Ishikawa (cell line): ENCODE results near the gene AAR2.

Experiments used
- CEBPB ChIP-seq: IDR thresholded peaks from 2 replicates; pipeline ENCODE4 v1.6.1; 2012
- CREB1 ChIP-seq: IDR thresholded peaks from 2 replicates; pipeline ENCODE4 v1.6.1; 2012; ENCODE audit warnings: low read depth
- EGR1 ChIP-seq: IDR thresholded peaks from 2 replicates; pipeline ENCODE4 v1.6.1; 2012
- EP300 ChIP-seq: IDR thresholded peaks from 2 replicates; pipeline ENCODE4 v1.6.1; 2012; ENCODE audit warnings: borderline replicate concordance
- FOXM1 ChIP-seq: IDR thresholded peaks from 2 replicates; pipeline ENCODE4 v1.6.1; 2012; ENCODE audit warnings: low read depth, borderline replicate concordance
- NFIC ChIP-seq: IDR thresholded peaks from 2 replicates; pipeline ENCODE4 v1.6.1; 2012
- RAD21 ChIP-seq: IDR thresholded peaks from 2 replicates; pipeline ENCODE4 v1.6.1; 2012; ENCODE audit warnings: low read depth
- TAF1 ChIP-seq: IDR thresholded peaks from 2 replicates; pipeline ENCODE4 v1.6.1; 2012; ENCODE audit warnings: low read depth, mild to moderate bottlenecking
- TCF12 ChIP-seq: IDR thresholded peaks from 2 replicates; pipeline ENCODE4 v1.6.1; 2012; ENCODE audit warnings: low read depth
- TEAD4 ChIP-seq: IDR thresholded peaks from 2 replicates; pipeline ENCODE4 v1.6.1; 2012
- YY1 ChIP-seq: IDR thresholded peaks from 2 replicates; pipeline ENCODE4 v1.6.1; 2012; ENCODE audit warnings: low read depth
- TF ChIP-seq, protein P1 (sequence below): IDR thresholded peaks from 2 replicates; pipeline ENCODE4 v1.6.1; 2012
- TF ChIP-seq, protein P2 (sequence below): IDR thresholded peaks from 2 replicates; pipeline ENCODE4 v1.6.1; 2012; ENCODE audit warnings: low read depth, mild to moderate bottlenecking

DNA sequence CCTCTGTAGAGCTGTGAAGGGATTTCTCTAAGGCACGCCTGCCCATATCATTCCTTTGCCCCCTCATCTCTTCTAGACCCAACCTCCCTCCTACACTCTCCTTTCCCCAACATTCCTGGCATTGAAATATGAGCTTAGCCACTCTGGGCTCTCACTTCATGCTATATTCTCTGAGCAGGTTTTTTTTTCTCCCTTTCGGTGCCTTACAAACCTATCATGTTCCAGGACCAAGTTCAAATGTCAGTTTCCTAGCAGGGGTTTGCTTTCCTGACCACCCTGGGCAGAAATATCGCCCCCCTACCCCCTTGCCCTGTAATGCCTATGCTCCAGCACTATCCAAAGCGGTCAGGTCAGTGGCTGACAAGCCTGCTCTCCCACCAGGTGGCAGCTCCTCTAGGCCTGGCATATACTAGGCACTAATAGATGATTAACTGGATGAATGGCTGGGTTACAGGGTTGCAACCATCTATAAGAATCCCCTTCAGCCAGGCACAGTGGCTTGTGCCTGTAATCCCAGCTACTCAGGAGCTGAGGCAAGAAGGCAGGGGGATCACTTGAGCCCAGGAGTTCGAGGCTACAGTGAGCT is 25.7 kb upstream of the AAR2 start:
- TF ChIP-seq EGR1 (no peak), NFIC (no peak), YY1 (no peak), EP300 (no peak), RAD21 (no peak), TEAD4 (no peak), FOXM1 (no peak), CREB1 (no peak), TAF1 (no peak), TCF12 (no peak), CEBPB (no peak)
- TF ChIP-seq, protein P1, sequence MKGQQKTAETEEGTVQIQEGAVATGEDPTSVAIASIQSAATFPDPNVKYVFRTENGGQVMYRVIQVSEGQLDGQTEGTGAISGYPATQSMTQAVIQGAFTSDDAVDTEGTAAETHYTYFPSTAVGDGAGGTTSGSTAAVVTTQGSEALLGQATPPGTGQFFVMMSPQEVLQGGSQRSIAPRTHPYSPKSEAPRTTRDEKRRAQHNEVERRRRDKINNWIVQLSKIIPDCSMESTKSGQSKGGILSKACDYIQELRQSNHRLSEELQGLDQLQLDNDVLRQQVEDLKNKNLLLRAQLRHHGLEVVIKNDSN: no peak
- TF ChIP-seq, protein P2, sequence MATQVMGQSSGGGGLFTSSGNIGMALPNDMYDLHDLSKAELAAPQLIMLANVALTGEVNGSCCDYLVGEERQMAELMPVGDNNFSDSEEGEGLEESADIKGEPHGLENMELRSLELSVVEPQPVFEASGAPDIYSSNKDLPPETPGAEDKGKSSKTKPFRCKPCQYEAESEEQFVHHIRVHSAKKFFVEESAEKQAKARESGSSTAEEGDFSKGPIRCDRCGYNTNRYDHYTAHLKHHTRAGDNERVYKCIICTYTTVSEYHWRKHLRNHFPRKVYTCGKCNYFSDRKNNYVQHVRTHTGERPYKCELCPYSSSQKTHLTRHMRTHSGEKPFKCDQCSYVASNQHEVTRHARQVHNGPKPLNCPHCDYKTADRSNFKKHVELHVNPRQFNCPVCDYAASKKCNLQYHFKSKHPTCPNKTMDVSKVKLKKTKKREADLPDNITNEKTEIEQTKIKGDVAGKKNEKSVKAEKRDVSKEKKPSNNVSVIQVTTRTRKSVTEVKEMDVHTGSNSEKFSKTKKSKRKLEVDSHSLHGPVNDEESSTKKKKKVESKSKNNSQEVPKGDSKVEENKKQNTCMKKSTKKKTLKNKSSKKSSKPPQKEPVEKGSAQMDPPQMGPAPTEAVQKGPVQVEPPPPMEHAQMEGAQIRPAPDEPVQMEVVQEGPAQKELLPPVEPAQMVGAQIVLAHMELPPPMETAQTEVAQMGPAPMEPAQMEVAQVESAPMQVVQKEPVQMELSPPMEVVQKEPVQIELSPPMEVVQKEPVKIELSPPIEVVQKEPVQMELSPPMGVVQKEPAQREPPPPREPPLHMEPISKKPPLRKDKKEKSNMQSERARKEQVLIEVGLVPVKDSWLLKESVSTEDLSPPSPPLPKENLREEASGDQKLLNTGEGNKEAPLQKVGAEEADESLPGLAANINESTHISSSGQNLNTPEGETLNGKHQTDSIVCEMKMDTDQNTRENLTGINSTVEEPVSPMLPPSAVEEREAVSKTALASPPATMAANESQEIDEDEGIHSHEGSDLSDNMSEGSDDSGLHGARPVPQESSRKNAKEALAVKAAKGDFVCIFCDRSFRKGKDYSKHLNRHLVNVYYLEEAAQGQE: no peak
